GM21737 (cell line): ENCODE measurements around the gene LAMTOR2.
A peak's percentile ranks its signal among the peaks of the same experiment; 100 is the strongest.

Experiments used
- ATAC-seq: cut with Tn5 transposase; IDR thresholded peaks from one replicate; pipeline ENCODE4 v1.9.1; 2021; ENCODE audit warnings: mild to moderate bottlenecking, moderate library complexity; ENCODE audit not compliant: unreplicated experiment

LAMTOR2 gene

GRCh38 chr1:156096640-156097391 is 42.2 kb downstream of the LAMTOR2 start:
- ATAC-seq: peak; percentile 55

- no peak for ATAC-seq
Observed at GRCh38 chr1:156097499-156098178, 43.1 kb downstream of the LAMTOR2 start.

GRCh38 chr1:156098784-156099183 is 44.2 kb downstream of the LAMTOR2 start:
- no peak for ATAC-seq

- no peak for ATAC-seq
Observed at GRCh38 chr1:156099282-156099681, 44.7 kb downstream of the LAMTOR2 start.

GRCh38 chr1:156100205-156100995 is 45.8 kb downstream of the LAMTOR2 start:
- no peak for ATAC-seq

- no peak for ATAC-seq
Observed at GRCh38 chr1:156101880-156102279, 47.3 kb downstream of the LAMTOR2 start.

- no peak for ATAC-seq
Observed at GRCh38 chr1:156102633-156103511, 48.3 kb downstream of the LAMTOR2 start.

- ATAC-seq: no peak
Observed at GRCh38 chr1:156103521-156103947, 49.0 kb downstream of the LAMTOR2 start.

- ATAC-seq: no peak
Observed at GRCh38 chr1:156104065-156104810, 49.7 kb downstream of the LAMTOR2 start.

GRCh38 chr1:156104861-156105832 is 50.6 kb downstream of the LAMTOR2 start:
- ATAC-seq: no peak

- ATAC-seq: no peak
Observed at GRCh38 chr1:156106624-156107488, 52.3 kb downstream of the LAMTOR2 start.

- ATAC-seq: no peak
Observed at GRCh38 chr1:156108057-156108456, 53.5 kb downstream of the LAMTOR2 start.
